Measurements from ENCODE around the gene PXMP4.

Gene PXMP4

DNA sequence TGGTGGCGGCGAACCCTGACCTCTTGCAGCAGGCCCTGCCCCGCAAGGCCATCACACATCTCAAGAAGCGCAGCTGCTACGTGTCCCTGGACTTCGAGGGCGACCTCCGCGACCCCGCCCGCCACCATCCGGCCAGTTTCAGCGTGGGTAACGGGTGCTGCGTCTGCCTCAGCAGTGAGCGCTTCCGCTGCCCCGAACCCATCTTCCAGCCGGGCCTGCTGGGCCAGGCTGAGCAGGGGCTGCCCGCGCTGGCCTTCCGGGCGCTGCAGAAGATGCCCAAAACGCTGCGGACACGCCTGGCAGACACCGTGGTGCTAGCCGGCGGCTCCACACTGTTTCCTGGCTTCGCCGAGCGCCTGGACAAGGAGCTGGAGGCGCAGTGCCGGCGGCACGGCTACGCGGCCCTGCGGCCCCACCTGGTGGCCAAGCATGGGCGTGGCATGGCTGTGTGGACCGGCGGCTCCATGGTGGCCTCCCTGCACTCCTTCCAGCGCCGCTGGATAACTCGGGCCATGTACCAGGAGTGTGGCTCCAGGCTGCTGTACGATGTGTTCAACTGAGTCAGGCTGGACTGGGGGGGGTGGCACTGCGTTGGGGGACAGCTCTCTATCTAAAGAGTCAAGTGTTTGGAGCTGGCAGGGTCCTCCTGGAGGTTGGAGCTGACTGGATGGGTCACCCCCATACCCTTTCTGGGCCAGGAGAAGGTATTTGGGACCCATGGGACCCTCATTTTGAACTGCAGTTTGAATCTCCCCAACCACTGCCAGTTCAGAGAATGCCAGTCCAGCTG, 52.2 kb downstream of the PXMP4 start:
- no peak overlapping the region for H3K27ac ChIP-seq

DNA sequence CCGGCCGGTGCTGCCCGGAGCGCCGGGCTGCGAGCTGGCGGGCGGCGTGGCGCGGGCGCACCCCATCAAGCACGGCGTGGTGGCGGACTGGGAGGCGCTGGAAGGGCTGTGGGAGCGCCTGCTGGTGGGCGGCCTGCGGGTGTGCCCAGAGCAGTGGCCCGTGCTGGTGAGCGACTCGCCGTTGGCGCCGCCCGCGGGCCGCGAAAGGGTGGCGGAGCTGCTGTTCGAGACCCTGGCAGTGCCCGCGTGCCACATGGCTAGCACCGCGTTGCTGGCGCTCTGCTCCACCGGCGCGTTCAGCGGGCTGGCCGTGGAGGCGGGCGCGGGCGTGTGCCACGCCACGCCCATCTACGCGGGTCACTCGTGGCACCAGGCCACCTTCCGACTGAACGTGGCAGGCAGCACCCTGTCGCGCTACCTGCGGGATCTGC, 52.9 kb downstream of the PXMP4 start:
- in situ Hi-C loops (cut with HindIII; ENCODE audit: low pct_ligation_motif_present, low sequenced_read_pairs) = no loop called here
- Histone ChIP-seq H3K27me3 (replicated peaks) (no peaks in the 10 kb centered on the region), H3K4me3 (ENCODE audit: low read depth, low read length) (peak overlapping the region; percentile 57), H3K27ac (peak overlapping the region; percentile 9), H3K36me3 (replicated peaks) (no peaks in the 10 kb centered on the region)
- TF ChIP-seq, protein P1, sequence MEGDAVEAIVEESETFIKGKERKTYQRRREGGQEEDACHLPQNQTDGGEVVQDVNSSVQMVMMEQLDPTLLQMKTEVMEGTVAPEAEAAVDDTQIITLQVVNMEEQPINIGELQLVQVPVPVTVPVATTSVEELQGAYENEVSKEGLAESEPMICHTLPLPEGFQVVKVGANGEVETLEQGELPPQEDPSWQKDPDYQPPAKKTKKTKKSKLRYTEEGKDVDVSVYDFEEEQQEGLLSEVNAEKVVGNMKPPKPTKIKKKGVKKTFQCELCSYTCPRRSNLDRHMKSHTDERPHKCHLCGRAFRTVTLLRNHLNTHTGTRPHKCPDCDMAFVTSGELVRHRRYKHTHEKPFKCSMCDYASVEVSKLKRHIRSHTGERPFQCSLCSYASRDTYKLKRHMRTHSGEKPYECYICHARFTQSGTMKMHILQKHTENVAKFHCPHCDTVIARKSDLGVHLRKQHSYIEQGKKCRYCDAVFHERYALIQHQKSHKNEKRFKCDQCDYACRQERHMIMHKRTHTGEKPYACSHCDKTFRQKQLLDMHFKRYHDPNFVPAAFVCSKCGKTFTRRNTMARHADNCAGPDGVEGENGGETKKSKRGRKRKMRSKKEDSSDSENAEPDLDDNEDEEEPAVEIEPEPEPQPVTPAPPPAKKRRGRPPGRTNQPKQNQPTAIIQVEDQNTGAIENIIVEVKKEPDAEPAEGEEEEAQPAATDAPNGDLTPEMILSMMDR (IDR thresholded peaks at IDR 0.05; ENCODE audit: low read depth, low read length, missing control alignments) = no peak
- DNase-seq = no peak

More for the DNA sequence above, 52.2 kb downstream of the PXMP4 start:
- no peaks in the 10 kb centered on the region for H3K27me3 ChIP-seq (replicated peaks)
- H3K4me3 ChIP-seq (ENCODE audit: low read depth, low read length) = peak overlapping the region; percentile 57
- TF ChIP-seq, protein P1 (IDR thresholded peaks at IDR 0.05; ENCODE audit: low read depth, low read length, missing control alignments) = peak; percentile 82
- peak; percentile 54 for DNase-seq
- in situ Hi-C loops (cut with HindIII; ENCODE audit: low pct_ligation_motif_present, low sequenced_read_pairs) = no loop called here
- no peaks in the 10 kb centered on the region for H3K36me3 ChIP-seq (replicated peaks)

DNA sequence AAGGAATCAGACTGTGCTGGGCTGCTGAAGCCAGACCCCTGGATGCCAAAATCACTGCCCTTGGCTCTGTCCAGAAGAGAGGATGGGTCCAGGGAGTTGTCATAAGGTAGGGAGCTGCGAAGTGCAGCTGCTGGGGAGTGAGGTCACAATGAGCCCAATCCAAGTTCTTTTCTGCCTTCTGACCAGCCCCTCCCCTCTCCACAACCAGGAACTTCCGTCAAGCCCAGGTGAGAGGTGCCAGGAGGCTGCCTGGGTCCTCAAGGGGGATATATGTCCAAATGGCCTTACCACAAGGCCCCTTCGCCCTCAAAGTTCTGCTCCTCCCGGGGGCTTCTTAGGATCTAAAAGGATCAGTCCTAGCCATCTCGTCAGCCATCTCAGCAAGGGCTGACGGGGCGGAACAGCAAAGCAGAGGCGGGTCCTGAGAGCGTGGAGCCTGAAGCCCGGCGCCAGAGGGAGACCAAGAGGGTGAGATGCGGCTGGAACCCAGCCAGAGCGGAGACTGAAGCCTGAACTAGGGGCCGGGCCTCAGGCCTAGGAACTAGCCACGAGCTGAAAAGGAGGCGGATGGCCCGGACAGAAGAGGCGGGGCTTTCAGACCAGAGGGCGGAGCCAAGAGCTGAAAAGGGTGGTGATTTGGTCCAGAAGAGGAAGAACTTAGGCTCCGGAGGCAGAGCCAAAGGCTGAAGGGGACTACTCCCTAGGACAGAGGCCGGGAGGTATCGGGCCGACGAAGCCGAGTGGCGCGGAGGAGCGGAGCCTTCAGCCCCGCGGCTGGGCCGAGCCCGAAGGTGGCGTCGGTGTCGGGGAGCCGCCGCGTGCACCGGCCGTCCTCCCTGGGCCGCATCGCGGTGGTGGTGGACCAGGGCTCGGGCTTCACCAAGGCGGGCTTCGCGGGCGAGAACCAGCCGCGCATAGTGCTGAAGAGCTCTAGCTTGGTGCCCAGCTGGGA, 53.5 kb downstream of the PXMP4 start, which contains the start of gene ACTL10:
Gene ACTL10 (plus strand): TSS at position 651 of the 952 bp plus-strand sequence. CDS start 555 bp downstream, outside the sequence.
- Histone ChIP-seq H3K27ac (peak within 1 kb of the TSS; percentile 15), H3K36me3 (replicated peaks) (no peaks in the 10 kb centered on the region), H3K27me3 (replicated peaks) (no peaks in the 10 kb centered on the region), H3K4me3 (ENCODE audit: low read depth, low read length) (peak within 1 kb of the TSS; percentile 57)
- TF ChIP-seq, protein P1 (IDR thresholded peaks at IDR 0.05; ENCODE audit: low read depth, low read length, missing control alignments) = peak; percentile 62
- in situ Hi-C loops (cut with HindIII; ENCODE audit: low pct_ligation_motif_present, low sequenced_read_pairs) = no loop called here
- peak; percentile 98 for DNase-seq

DNA sequence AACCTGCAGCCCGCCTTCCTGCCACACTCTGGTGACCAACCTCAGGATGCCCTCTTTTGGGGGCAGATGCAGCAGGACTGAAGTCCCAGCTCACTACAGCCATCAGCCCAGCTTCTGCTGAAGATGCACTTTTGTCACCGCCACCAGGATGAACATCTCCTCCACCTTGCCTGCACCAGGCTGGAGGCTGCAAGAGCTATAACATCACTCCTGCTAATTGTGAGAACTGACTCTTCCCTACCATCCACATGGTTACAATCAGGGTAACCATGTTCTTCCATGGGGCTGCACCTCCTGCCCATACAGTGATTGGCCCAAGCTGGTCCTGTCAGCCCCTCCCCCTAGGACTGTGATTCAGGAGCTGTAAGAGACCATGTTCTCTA, 55.4 kb downstream of the PXMP4 start:
- no peak for DNase-seq
- in situ Hi-C loops (cut with HindIII; ENCODE audit: low pct_ligation_motif_present, low sequenced_read_pairs) = no loop called here
- Histone ChIP-seq H3K4me3 (ENCODE audit: low read depth, low read length) (no peak overlapping the region), H3K27me3 (replicated peaks) (no peaks in the 10 kb centered on the region), H3K36me3 (replicated peaks) (no peaks in the 10 kb centered on the region), H3K27ac (no peak overlapping the region)
- TF ChIP-seq, protein P1 (IDR thresholded peaks at IDR 0.05; ENCODE audit: low read depth, low read length, missing control alignments) = no peak

DNA sequence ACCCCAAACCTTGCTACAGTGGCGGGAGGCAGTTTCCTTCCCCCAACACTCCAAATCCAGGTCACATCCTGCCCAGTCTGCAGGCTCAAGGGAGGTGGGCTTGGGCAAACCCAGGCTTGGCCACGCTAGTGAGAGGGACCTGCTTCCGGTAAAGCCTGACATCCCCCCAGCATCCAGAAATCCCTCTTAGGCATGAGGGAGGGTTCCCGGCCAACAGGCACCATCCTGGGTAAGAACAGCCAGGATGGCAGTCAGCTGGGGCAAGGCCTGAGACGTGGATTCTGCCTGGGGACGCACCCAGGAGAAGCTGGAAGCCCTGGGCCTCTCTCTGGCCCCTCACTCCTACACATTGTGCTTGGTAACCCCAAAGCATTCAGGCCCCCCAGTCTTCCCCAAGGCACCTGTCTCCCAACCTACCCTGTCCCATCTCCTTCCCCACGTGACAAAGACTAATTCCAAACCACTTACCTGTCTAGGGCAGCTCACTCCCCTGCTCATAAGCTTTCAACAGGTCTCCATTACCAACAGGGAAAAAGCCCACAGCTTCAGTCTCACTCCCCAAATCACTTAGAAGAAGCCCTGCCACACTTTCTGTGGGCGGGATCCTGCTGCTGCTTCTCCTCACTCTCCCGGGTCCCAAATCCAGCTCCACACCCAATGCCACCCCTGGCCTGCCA, 55.9 kb downstream of the PXMP4 start:
- no peaks in the 10 kb centered on the region for H3K27me3 ChIP-seq (replicated peaks)
- H3K4me3 ChIP-seq (ENCODE audit: low read depth, low read length) = peak overlapping the region; percentile 73
- in situ Hi-C loops (cut with HindIII; ENCODE audit: low pct_ligation_motif_present, low sequenced_read_pairs) = no loop called here
- no peaks in the 10 kb centered on the region for H3K36me3 ChIP-seq (replicated peaks)
- TF ChIP-seq, protein P1 (IDR thresholded peaks at IDR 0.05; ENCODE audit: low read depth, low read length, missing control alignments) = no peak
- H3K27ac ChIP-seq = peak overlapping the region; percentile 25
- DNase-seq = no peak
